GM23248 (cell line): Measurements from ENCODE around the gene ARIH2.

Source experiments
- EZH2 ChIP-seq: fragments of 200-600 bp; sonication (generic); IDR thresholded peaks from 2 replicates; pipeline ENCODE4 v1.6.1; 2018; ENCODE audit warnings: antibody characterized with exemption, mild to moderate bottlenecking; ENCODE audit not compliant: insufficient read depth, poor library complexity, severe bottlenecking
- EZH2phosphoT487 ChIP-seq: fragments of 200-600 bp; sonication (generic); IDR thresholded peaks from 2 replicates; pipeline ENCODE4 v1.6.1; 2018; ENCODE audit warnings: antibody characterized with exemption, moderate library complexity, mild to moderate bottlenecking, low read depth; ENCODE audit not compliant: insufficient read depth

- TF ChIP-seq EZH2phosphoT487, result no peak
- no peak for TF ChIP-seq EZH2
Observed at GRCh38 chr3:48885753-48886152, 32.9 kb upstream of the ARIH2 start.
